D721Med (cell line): ENCODE results near the gene EPHA8.

ENCODE experiments used
- DNase-seq: peaks from one replicate; pipeline ENCODE4 v3.0.0; 2011; ENCODE audit warnings: low spot score; ENCODE audit not compliant: insufficient read length
- FAIRE-seq: peaks from 2 replicates; lab custom pipeline; 2011; peaks lifted over from hg19 to GRCh38; lab: Jason Lieb, UNC
- TF ChIP-seq, protein P1 (sequence below): IDR thresholded peaks from 2 replicates; pipeline ENCODE4 v1.5.1; 2012; ENCODE audit warnings: mild to moderate bottlenecking, control low read depth; ENCODE audit not compliant: insufficient read depth; ENCODE audit errors: missing control alignments

Gene EPHA8

DNA sequence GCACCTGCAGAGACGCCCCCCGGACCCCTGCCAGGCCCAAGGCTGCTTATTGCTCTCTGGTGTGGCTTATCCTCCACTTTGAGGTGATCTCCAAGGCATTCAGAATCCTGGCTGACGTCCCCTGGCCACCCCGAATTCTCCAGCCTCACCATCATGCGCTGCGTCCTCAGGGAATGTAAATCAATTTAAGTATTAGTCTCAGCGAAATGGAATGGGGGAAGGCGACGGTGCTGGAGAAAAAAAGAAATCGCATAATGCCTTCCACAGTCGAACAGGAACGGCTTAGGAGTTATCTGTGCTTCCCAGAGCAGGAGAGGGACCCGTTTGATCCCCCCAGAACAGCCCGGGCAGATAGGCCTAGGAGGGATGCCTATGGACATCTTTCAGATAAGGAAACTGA, 2.9 kb downstream of the EPHA8 start:
- FAIRE-seq (no peak), DNase-seq (no peak)
- TF ChIP-seq, protein P1, sequence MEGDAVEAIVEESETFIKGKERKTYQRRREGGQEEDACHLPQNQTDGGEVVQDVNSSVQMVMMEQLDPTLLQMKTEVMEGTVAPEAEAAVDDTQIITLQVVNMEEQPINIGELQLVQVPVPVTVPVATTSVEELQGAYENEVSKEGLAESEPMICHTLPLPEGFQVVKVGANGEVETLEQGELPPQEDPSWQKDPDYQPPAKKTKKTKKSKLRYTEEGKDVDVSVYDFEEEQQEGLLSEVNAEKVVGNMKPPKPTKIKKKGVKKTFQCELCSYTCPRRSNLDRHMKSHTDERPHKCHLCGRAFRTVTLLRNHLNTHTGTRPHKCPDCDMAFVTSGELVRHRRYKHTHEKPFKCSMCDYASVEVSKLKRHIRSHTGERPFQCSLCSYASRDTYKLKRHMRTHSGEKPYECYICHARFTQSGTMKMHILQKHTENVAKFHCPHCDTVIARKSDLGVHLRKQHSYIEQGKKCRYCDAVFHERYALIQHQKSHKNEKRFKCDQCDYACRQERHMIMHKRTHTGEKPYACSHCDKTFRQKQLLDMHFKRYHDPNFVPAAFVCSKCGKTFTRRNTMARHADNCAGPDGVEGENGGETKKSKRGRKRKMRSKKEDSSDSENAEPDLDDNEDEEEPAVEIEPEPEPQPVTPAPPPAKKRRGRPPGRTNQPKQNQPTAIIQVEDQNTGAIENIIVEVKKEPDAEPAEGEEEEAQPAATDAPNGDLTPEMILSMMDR, result no peak

DNA sequence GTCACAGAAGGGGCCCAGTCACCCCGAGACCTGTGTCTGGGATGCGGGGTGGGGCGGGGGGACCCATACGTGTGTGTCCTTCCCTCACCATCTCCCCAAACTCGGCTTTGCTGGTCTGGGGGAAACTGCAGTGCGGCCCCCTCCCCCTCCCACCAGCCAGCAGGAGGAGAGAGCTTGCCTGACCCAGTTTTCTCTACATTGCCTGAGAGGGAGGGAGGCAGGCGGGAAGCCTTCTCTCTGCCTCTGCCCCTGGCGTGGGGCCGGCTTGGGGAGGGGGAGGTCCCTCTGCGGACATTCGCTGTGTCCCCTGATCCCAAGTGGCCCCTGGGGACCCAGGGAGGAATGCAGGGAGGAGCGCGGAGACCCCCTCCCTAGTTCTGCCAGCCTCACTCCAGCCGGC, 3.9 kb downstream of the EPHA8 start:
- FAIRE-seq, result no peak
- no peak for DNase-seq
- TF ChIP-seq, protein P1, result no peak

DNA sequence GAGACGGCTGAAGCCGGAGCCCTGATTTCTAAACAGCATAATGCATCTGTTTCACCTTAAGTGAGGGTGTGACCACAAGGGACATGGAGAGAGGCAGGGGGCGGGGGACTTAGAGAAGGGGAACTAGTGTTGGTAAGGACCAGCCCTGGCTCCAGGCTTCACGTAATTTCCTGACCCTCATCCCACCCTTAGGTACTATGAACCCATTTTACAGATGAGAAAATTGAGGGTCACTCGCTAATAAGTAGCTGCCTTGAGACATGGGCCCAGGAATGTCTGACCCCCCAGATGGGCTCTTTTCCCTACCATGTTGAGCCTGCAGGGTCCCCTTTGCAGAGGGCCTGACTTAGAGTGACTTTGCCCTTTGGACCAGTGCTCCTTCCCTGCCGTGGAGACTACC, 4.7 kb downstream of the EPHA8 start:
- DNase-seq (no peak), FAIRE-seq (no peak)
- TF ChIP-seq, protein P1, result no peak

DNA sequence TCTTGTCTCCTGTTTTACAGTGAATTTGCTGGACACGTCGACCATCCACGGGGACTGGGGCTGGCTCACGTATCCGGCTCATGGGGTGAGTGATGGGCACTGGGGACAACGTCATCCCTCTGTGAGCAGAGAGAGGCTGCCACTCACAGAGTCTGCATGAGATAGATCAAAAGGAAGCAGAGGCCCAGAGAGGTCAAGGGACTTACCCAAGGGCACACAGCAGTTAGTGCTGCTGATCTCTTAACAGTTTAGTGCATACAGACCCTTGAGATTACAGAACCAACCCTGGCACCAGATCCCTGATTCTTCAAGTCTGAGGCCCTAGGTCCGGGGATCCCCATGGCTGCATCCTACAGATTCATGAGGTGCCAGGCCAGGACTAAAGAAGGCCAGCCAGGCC, 6.0 kb downstream of the EPHA8 start:
- DNase-seq, result no peak
- no peak for FAIRE-seq
- TF ChIP-seq, protein P1, result no peak

DNA sequence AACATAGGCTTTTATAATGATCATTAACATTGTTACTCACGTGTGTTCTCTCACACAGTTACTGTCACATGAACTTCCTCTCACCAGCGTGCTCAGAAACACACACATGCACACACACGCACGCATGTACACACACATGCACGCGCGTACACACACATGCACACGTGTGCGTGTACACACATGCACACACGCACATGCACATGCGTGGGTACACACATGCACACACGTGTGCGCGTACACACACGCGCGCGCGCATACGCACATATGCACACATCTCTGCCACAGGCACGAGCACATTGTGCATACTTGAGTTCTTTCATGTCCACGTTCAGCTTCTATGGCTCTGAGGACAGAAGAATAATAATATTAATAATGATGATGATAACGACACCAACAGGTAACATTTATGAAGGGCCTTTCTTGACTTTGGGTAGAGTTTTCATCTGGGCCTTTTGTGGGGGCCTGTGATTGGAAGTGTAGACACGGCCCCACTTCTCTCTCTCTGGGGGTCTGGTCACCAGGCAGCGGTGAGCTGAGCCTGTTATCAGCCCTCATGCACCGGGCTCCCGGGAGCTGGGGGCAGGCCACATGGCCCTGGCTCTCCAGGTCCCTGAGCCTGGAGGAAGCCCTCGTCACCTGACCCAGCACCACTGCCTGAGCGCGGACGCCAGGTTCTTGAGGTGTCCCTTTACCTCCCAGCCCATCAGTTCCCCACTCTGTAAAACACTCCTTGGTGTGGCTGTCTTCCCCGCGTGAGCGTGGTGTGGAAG, 7.0 kb downstream of the EPHA8 start:
- TF ChIP-seq, protein P1, result no peak
- FAIRE-seq, result no peak
- DNase-seq, result no peak

DNA sequence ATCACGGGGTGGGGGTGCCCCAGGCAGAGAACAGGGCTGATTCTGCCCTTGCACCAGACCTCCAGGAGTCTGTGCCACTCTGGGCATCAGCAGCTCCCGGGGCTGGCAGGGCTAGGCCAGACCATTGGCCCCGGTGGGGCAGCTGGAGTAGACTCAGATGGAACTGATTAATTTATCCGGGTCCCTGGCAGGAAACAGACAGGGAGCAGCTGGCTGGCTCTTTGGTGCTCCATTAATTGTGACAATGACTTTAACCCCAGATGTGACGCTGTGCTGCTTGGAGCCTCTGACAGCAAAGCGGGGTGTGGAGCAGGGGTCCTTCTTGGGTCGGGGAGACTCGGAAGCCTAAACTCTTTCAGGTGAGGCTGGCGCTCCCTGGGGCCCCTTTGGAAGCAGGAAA, 9.5 kb downstream of the EPHA8 start:
- TF ChIP-seq, protein P1, result no peak

DNA sequence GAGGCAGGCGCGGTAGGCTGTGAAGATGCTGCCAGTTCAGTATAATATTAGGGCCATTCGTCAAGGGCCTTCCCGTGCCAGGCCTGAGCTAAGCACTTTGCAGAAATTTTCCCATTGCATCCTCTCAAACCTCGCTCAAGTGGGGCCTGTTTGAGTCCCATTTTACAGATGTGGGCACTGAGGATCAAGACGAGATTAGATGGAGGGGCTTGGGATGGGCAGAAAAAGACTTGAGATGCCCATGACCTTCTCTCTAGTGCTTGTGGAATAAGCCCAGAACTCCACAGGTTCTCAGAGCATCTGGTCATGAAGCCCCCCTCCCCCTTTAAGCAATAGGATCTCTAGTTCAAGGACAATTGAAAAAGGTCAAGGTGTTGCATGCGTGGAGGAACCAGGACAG, 9.9 kb downstream of the EPHA8 start:
- no peak for DNase-seq
- no peak for FAIRE-seq
- TF ChIP-seq, protein P1, result no peak

More for the DNA sequence above, 9.5 kb downstream of the EPHA8 start:
- DNase-seq (no peak), FAIRE-seq (no peak)
